VCaP (cell line): ENCODE data around the gene KRTAP3-1.
A peak's percentile ranks its signal among the peaks of the same experiment; 100 is the strongest.

Experiments
- H3K27ac ChIP-seq: fragments of 450-650 bp; 2 replicates; pipeline ENCODE4 v1.5.1; 2017
- TF ChIP-seq, protein P1 (sequence below): fragments of 450-650 bp; conservative IDR thresholded peaks from 2 replicates; pipeline ENCODE4 v1.5.1; 2017; ENCODE audit warnings: mild to moderate bottlenecking, moderate library complexity

KRTAP3-1 gene

DNA sequence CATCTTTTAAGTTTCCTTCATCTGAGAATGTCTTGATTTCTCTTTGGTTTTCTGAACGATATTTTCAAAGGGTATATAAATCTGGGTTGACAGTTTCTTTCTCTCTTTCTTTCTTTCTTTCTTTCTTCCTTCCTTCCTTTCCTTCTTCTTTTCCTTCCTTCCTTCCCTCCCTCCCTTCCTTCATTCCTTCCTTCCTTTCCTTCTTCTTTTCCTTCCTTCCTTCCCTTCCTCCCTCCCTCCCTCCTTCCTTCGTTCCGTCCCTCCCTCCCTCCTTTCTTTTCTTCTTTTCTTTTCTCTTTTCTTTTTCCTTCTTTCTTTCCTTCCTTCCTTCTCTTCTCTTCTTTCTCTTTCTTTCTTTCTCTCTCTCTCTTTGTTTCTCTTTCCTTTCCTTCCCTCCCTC lies 34.6 kb downstream of the KRTAP3-1 start:
- TF ChIP-seq, protein P1, sequence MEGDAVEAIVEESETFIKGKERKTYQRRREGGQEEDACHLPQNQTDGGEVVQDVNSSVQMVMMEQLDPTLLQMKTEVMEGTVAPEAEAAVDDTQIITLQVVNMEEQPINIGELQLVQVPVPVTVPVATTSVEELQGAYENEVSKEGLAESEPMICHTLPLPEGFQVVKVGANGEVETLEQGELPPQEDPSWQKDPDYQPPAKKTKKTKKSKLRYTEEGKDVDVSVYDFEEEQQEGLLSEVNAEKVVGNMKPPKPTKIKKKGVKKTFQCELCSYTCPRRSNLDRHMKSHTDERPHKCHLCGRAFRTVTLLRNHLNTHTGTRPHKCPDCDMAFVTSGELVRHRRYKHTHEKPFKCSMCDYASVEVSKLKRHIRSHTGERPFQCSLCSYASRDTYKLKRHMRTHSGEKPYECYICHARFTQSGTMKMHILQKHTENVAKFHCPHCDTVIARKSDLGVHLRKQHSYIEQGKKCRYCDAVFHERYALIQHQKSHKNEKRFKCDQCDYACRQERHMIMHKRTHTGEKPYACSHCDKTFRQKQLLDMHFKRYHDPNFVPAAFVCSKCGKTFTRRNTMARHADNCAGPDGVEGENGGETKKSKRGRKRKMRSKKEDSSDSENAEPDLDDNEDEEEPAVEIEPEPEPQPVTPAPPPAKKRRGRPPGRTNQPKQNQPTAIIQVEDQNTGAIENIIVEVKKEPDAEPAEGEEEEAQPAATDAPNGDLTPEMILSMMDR, result no peak

DNA sequence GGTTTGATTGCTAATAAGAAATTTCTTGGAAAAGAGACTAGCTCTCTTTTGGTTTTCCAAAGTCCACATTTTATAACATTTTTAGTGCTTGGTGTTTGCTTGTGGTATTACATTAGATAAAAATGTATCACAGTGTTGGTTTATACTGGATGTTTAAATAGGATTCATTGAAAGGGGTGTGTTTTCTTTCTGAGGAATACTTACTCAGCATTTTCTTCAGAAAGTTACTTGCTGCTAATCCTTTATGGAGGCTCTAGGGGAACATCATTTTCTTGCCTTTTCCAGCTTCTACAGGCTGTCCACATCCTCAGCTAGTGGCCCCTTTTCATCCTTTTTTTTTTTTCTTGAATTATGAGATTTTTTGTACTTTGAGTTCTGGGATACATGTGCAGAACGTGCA lies 41.3 kb downstream of the KRTAP3-1 start:
- no peak overlapping the region for H3K27ac ChIP-seq
- TF ChIP-seq, protein P1, result no peak

More for the DNA sequence above, 34.6 kb downstream of the KRTAP3-1 start:
- H3K27ac ChIP-seq, result no peak overlapping the region

DNA sequence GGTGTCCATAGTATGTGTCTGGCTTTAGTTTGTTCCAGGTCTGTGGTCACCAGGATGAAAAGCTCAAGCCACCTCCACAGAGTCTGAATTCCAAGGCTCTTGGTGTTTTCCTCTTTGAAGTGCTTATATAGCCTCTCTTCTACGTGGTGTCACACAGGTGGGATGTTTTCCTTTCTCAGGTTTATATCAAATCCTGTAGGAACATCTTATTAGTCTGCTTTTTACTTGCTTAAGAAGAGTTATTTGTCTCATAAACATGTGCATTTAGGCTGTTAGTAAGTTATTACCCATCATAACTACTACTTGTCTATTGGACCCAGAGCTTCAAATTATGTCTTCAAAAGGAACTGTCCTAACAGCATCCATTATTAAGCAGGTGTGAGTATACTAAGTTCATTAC lies 42.1 kb downstream of the KRTAP3-1 start, which contains the start of gene KRT39:
Gene KRT39, minus strand, starts transcription at position 101 of the 400 bp plus-strand sequence. Its CDS starts 92 bp downstream, at position 9.
- TF ChIP-seq, protein P1, result no peak
- no peak within 1 kb of the TSS for H3K27ac ChIP-seq

DNA sequence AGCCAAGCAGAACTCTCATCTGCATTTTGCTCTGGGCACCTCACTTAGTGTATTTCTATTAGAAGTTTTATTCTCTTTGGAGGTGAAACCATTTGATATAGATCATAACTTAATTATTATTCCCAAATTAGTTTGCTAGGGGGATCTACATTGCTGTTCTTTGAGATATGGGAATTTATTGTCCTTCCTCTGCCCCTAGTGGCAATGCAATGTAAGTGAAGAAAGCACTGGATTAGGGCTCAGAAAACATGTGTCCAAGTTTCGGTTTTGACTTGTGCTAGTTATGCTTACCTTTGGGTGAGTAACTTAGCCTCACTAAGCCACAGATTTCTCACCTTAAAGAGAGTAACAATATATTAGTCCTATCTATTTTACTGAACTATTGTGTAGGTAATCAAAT lies 45.1 kb downstream of the KRTAP3-1 start:
- H3K27ac ChIP-seq, result no peak overlapping the region
- TF ChIP-seq, protein P1, result peak; percentile 59

DNA sequence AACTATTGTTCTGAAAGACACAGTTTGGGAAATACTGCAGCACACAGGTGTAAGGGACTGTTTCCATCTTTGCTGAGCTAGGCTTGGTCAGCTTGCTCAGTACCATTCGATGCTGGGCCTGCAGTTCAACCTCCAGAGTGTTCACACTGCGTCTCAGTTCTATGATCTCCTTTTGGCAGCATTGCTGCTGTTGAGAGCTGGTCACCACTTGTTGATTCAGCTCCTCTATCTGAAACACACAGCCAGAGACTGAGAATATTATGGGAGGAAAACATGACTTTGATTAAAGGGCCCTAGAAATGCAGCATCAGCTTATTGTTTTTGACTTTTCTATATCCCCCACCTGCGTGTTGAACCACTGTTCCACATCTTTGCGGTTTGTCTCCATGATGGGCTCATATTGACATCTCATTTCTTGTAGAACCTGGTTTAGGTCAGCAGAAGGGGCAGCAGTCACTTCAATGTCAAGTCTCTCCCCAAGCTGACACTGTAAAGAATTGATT lies 46.8 kb downstream of the KRTAP3-1 start:
- TF ChIP-seq, protein P1, result no peak
- peak overlapping the region; percentile 97; the same call in 1 of the 2 replicates for H3K27ac ChIP-seq

DNA sequence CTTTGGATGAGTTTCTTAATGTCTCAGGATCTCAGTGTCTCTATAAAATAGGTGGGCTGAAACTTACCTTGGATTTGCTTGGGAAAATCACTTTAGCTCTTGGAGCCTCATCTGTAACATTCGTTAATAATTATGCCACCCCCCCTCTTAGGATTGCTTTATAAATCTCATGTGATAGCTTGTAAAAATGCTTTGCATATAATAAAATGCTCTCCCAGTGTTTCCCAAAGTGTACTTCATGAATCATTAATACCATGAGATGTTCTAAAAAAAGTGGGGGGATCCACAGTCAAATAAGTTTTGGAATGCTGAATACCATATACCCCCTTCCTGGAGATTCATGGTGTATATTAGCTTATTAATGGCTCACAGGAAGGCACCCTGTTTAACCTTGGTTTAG lies 47.3 kb downstream of the KRTAP3-1 start:
- peak overlapping the region; percentile 97; the same call in 1 of the 2 replicates for H3K27ac ChIP-seq
- TF ChIP-seq, protein P1, result no peak

DNA sequence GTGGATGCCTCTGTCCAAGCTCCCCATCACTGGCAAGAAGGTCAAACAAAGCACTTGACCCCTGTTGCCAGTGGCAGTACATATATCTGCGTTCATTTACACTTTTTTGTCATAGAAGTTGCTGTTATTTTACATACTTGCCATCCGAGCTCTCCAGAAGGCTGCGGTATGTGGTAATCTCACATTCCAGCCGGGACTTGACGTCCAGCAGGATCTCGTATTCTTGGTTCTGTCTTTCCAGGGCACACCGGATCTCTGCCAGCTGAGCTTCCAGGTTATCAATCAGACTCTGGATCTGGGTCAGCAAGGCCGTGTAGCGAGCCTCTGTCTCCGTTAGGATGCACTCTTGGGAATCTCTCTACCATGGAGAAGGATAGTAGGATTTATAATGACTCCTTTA lies 48.8 kb downstream of the KRTAP3-1 start:
- peak overlapping the region; percentile 97; the same call in 1 of the 2 replicates for H3K27ac ChIP-seq
- TF ChIP-seq, protein P1, result no peak
